Brain microvascular endothelial cell (primary cell): ENCODE results near the gene ADAT3.

Source experiments
- DNase-seq: peaks from one replicate; pipeline ENCODE4 v3.0.0-alpha.2; 2020
- H3K27ac ChIP-seq: fragments of 250-450 bp; sonication (Bioruptor Pico); 2 replicates; pipeline ENCODE4 v1.5.1; 2020; ENCODE audit warnings: mild to moderate bottlenecking, moderate library complexity
- H3K27me3 ChIP-seq: fragments of 250-450 bp; sonication (Bioruptor Pico); replicated peaks from 2 replicates; pipeline ENCODE4 v1.5.1; 2020; ENCODE audit warnings: mild to moderate bottlenecking
- H3K36me3 ChIP-seq: fragments of 250-450 bp; sonication (Bioruptor Pico); replicated peaks from 2 replicates; pipeline ENCODE4 v1.5.1; 2020; ENCODE audit warnings: mild to moderate bottlenecking
- H3K4me3 ChIP-seq: 2 replicates; pipeline ENCODE4 v1.5.1; 2011; ENCODE audit warnings: low read depth, mild to moderate bottlenecking, control low read depth, low read length, moderate library complexity
- CTCF ChIP-seq: IDR thresholded peaks from 2 replicates; pipeline ENCODE4 v1.5.1; 2011; ENCODE audit warnings: low read depth, mild to moderate bottlenecking, moderate library complexity, low read length, control low read depth, inconsistent platforms; ENCODE audit errors: missing control alignments
- in situ Hi-C: cut with HindIII; loops from 2 replicates; pipeline ENCODE4 v1.10.0; 2017; ENCODE audit warnings: low sequenced_read_pairs, low pct_ligation_motif_present

Gene ADAT3

GRCh38 chr19:1905110-1905862, at the start of gene ADAT3, which contains the start of gene SCAMP4:
TSS of gene ADAT3 (plus strand) at chr19:1905399. CDS start at chr19:1912048, 6,649 bp downstream.
TSS of gene SCAMP4 (plus strand) at chr19:1905399. CDS start at chr19:1915020, 9,621 bp downstream.
- Histone ChIP-seq H3K4me3 (peak within 1 kb of the TSS; percentile 72), H3K36me3 (no peaks in the 10 kb centered on the region), H3K27me3 (no peaks in the 10 kb centered on the region), H3K27ac (peak within 1 kb of the TSS; percentile 64)
- in situ Hi-C loops: no loop called here
- no peak for TF ChIP-seq CTCF
- peak; percentile 98 for DNase-seq

- H3K36me3 ChIP-seq: peaks cover 5% of the 10 kb centered on the region
- in situ Hi-C loops: no loop called here
- TF ChIP-seq CTCF: no peak
- peak overlapping the region; percentile 52 for H3K27ac ChIP-seq
- DNase-seq: no peak
- H3K27me3 ChIP-seq: no peaks in the 10 kb centered on the region
- H3K4me3 ChIP-seq: peak overlapping the region; percentile 39
Observed at GRCh38 chr19:1855828-1856255, 49.4 kb upstream of the ADAT3 start.

DNA sequence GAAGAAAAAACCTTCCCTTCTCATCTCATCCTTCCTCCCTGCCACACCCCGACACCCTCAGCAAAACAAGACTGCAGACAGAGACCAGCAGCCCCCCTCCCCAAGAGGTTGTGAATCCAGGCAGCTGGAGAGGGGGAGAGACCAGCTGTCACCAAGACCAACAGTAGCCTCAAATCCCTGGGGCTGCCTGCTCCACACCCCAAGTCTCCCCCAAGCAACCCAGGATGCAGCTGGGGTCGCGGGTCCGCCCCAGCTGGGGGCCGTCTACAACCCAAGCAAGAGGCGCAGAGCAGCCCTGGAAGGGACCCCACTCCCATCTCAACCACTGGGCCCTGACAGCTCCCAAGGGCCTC, 48.9 kb upstream of the ADAT3 start:
- in situ Hi-C loops: no loop called here
- Histone ChIP-seq H3K36me3 (peaks cover 3% of the 10 kb centered on the region), H3K27ac (peak overlapping the region; percentile 19), H3K4me3 (peak overlapping the region; percentile 32), H3K27me3 (no peaks in the 10 kb centered on the region)
- DNase-seq: no peak
- TF ChIP-seq CTCF: no peak

- H3K27ac ChIP-seq: peak overlapping the region; percentile 31
- no peak for TF ChIP-seq CTCF
- peak; percentile 60 for DNase-seq
- in situ Hi-C loops: no loop called here
- H3K27me3 ChIP-seq: no peaks in the 10 kb centered on the region
- peak overlapping the region; percentile 52 for H3K4me3 ChIP-seq
- peaks cover 3% of the 10 kb centered on the region for H3K36me3 ChIP-seq
Observed at GRCh38 chr19:1856698-1857603, 48.2 kb upstream of the ADAT3 start.

GRCh38 chr19:1857648-1858326, 47.4 kb upstream of the ADAT3 start:
- peaks cover 3% of the 10 kb centered on the region for H3K36me3 ChIP-seq
- peak overlapping the region; percentile 52 for H3K4me3 ChIP-seq
- no peaks in the 10 kb centered on the region for H3K27me3 ChIP-seq
- H3K27ac ChIP-seq: peak overlapping the region; percentile 31
- in situ Hi-C loops: no loop called here
- TF ChIP-seq CTCF: no peak
- no peak for DNase-seq
